NOMO-1 (cell line): Measurements from ENCODE around the gene CD33.
A peak's percentile ranks its signal among the peaks of the same experiment; 100 is the strongest.

Source experiments
- DNase-seq, 2 experiments: peaks; one replicate each; lab custom pipeline; 2025; ENCODE audit not compliant: unreplicated experiment in 2 of 2; lab: John Stamatoyannopoulos, UW

The CD33 gene

GRCh38 chr19:51224898-51225393 is at the start of gene CD33:
TSS of gene CD33 (plus strand) at chr19:51225080. CDS start at chr19:51225119, 39 bp downstream.
- DNase-seq: peak; percentile 69 to 72

DNA sequence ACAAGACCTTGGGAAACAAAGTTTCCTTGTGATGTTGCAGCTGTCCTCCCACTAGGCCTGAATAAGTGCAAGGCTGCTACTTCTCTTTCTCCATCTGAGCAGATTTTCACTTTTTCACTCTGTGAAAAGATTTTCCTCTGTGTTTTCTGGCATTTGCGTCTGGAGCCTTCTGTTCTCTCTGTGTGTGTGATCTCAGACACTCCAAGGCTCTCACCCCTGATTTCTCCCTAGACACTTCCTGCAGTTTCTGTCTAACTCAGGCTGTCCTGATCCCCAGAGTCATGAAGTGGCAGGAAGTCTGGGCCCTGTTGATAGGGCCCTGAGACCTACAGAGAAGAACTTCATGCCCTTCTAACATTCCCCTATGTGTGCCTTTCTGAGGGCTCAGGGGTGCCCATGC is 45.6 kb upstream of the CD33 start:
- DNase-seq: no peak

- DNase-seq: no peak
These were observed 43.4 kb upstream of the CD33 start for GRCh38 chr19:51181377-51181912.

GRCh38 chr19:51181913-51182419 is 42.9 kb upstream of the CD33 start:
- DNase-seq: peak; percentile 64 to 75

DNA sequence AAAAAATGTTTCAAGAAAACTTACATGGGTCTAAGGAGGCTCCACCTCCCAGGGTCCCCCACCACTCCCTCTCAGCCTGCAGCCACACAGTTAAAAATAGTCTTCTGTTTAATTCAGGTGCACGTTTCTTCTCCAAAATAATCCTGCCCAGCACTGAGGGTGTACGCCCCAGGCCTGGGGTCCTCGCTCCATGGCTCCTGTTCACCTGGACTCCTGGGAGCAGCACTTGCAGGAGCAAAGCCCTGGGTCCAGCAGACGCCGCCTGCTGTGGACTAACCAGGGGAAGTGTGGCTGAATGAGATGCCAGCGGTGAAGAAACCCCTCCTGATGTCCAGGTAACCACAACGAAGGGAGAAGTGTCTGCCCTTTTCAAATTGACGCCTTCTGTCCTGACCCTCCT is 41.3 kb upstream of the CD33 start:
- DNase-seq: no peak

- no peak for DNase-seq
These were observed 39.6 kb upstream of the CD33 start for GRCh38 chr19:51185069-51185867.

DNA sequence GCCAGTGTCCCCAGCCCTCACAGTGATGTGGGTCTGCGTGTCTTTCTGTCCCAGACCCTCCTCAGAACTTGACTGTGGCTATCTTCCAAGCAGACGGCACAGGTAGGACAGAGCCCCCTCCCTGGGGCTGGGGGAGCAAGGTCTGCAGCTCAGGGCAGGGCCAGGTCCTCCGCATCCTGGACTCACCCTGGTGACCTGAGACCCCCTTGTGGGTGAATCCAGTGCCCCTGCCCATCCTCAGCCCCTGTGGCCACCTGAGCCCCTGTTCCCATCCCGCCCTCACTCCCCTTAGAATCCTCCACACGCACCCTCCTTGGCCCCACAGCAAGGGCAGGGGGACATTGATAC is 39.0 kb upstream of the CD33 start:
- DNase-seq: no peak

DNA sequence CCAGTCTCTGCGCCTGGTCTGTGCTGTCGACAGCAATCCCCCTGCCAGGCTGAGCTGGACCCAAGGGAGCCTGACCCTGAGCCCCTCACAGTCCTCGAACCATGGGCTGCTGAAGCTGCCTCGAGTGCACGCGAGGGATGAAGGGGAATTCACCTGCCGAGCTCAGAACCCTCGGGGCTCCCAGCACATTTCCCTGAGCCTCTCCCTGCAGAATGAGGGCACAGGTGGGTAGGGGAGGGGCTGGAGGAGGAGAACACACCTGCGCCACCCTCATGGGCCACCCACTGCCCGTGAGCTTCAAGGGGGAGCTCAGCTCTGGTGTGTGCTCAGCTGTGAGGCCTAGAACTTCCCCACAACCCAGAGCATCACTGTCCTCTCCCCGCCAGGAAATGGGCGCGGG is 38.6 kb upstream of the CD33 start:
- no peak for DNase-seq

DNA sequence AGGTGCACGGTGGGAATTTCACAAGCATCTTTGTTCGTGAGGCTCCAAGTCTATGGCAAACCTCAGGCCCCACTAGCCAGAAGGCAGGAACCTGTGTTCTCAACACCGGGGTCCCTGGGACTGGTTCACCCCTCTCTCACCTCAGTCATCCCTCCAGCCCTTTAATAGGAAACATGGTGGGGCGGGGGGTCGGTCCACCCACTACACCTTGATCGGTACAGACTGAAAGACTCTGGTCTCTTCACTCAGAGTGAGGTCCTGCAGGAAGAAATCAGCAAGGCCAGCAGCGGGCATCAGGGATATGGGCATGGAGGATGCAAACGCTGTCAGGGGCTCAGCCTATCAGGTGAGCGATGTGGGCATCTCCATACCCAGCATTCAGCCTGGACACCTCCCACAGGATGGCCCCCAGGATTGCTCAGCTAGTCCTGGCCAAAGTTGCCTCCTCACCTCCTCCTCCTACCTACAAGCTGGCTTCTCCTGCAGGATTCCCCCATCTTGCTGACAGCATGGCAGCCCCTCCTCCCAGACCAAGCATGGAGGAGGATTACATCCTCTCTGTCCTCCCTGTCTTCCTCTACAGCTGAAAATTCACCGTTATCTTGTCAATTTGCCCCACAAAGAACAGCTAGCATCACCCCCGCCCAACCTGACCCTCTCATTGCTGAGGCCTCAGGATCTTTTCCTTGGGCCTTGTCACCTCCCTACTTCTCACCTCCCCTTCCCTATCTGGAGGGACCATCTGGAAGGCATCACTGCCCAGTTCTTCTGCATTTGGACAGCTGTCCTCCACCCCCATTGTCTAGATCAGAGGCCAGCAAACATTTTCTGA is 37.3 kb upstream of the CD33 start:
- no peak for DNase-seq

DNA sequence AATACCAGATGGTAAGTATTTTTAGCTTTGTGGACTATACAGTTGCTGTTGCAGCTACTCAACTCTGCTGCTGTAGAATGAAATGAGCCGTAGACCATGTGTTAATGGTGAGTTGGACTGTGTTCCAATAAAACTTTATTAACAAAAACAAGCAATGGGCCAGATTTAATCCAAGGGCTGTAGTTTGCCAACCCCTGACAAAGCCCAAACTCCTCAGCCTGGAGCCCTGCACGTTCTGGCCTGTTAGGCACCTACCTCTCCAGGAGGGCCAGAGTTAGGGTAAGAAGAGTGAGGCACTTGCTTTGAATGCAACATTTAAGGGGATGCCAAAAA is 36.7 kb upstream of the CD33 start:
- DNase-seq: no peak

GRCh38 chr19:51192689-51193088 is 32.2 kb upstream of the CD33 start:
- no peak for DNase-seq

DNA sequence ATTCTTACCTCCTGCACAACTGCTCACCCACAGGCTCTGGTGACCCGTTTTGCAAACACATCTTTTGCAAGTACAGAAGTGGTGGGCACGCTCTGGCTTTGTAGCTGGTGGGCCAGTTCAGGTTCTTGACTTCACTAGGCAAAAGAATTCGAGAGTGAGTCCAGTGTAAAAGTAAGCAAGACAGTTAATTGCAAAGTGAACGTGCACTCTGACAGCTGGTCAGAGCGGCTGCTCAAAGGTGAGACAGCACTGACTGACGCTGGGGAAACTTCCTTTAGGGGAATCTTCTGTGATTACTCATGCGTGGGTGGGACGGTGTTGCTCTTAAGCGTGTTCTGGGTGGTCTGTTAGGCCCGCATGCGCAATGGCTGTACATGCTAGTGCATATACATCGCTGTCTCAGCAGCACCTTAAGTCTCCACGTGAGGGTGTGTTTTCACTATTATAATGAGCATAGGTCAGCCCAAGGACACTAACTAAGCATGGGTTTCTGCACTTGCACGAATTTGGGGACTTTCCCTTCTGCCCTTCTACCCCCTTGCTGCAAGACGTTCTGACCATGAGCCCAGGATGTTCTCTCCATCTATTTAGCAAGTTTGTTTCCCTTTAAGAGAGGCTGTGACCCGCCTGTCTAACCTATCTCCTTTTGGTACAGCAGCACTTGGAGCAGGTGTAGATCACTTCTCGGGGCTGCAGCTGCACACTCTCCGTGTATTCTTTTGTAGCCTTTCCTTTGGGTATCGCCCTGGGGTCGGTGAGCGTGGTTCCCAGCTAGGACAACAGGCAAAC is 30.2 kb upstream of the CD33 start:
- DNase-seq: no peak

GRCh38 chr19:51195316-51195586 is 29.6 kb upstream of the CD33 start:
- no peak for DNase-seq

DNA sequence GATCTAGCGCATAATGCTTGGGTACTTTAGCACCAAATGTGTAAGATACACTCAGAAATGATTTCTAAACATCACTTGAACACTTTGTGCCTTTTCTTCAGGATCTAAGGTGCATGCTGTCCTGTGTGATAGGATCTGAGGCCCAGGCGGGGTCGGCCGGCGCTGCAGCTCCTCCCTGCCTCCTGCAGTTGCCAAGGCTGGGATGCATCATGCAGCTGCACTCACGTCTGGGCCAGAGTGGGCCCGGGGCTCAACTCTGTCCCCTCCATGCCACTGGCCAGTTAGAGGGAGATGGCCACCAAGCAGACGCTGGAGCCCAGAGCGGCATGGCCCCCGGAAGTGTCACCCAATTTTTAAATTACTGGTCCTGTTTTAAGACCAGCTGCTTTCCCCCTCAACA is 29.3 kb upstream of the CD33 start:
- no peak for DNase-seq

GRCh38 chr19:51196181-51196580 is 28.7 kb upstream of the CD33 start:
- DNase-seq: no peak

DNA sequence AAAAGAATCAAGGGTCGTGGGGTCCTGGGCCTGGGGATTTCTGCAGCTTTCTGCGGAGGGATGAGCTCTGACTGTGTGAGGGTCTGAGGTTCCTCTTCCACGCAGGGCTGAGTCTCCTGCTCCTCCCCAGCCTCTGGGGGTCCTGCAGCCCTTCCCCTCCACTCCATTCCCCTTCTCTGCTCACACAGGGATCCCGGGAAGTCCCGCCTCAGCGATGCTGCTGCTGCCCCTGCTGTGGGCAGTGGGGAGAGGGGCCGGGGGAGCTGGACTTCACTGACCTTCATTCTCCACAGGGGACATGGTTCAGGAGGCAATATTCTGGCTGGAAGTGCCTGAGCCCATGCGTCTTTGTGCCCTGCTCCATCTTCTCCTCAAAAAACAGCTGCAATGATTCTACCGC is 26.2 kb upstream of the CD33 start:
- no peak for DNase-seq

GRCh38 chr19:51200071-51200666 is 24.7 kb upstream of the CD33 start:
- DNase-seq: no peak

GRCh38 chr19:51201712-51202111 is 23.2 kb upstream of the CD33 start:
- DNase-seq: no peak

- no peak for DNase-seq
These were observed 21.0 kb upstream of the CD33 start for GRCh38 chr19:51203916-51204315.

GRCh38 chr19:51204321-51204720 is 20.6 kb upstream of the CD33 start:
- DNase-seq: no peak

- no peak for DNase-seq
These were observed 17.1 kb upstream of the CD33 start for GRCh38 chr19:51207747-51208146.
